Caki2 (cell line): ENCODE results near the gene LIX1. TPM values are rescaled to one million over a fixed set of nuclear protein-coding genes. Genes with fewer than 3 reads are reported as not detected.

Source experiments
- DNase-seq: peaks from one replicate; pipeline ENCODE4 v3.0.0-alpha.2; 2015; ENCODE audit warnings: low read depth
- in situ Hi-C: cut with HindIII; loops from 2 replicates; pipeline ENCODE4 v1.10.0; 2016; ENCODE audit warnings: low sequenced_read_pairs, low pct_unique_long_range_greater_than_20kb, mixed read lengths
- total RNA-seq: library from RNA; depleted of rRNA; stranded (reverse); fragments of >200 nt; shearing (Covaris generic); gene quantifications from 2 replicates; pipeline ENCODE4 v1.2.3, GENCODE V29; 2014; ENCODE audit warnings: low replicate concordance; rRNA removed

The LIX1 gene
- total RNA-seq, 1 experiment from 2014 or later, result not detected

GRCh38 chr5:97049175-97049574, 93.2 kb downstream of the LIX1 start:
- DNase-seq, result no peak
- in situ Hi-C loops, result no loop called here

GRCh38 chr5:97047076-97047475, 95.3 kb downstream of the LIX1 start:
- in situ Hi-C loops, result no loop called here
- no peak for DNase-seq

DNA sequence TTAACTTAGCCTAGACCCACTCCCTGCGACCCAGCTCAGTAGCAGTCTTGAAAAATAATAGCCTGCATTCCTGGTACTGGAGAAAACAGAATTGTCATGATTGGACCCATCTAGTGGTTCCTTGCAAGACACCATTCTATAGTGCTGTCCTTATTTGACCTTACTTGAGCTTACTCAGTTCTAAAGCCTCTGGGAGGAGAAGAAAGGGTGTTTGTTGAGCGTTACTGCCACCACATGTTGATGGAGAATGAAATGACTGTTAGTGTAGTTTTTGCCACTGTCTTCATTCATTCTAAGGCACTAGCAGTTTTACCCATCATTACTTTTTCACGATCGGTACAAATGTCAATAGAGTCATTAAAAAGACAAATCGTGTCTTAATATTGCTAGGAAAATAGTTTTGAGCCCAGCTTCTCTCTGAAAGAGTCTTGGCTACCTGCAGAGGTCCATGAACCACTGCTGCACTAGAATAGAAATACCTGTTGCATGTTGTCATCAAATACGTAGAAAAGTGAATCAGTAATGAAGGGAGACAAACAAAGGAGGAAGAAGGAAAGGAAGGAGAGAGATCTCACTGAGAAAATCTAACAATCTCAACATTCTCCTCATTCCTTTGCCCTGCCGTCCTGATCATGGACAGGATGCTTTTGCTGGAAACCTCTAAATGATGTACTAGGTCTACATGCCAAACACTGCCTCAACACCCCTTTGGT, 96.0 kb downstream of the LIX1 start:
- in situ Hi-C loops, result no loop called here
- DNase-seq, result no peak

DNA sequence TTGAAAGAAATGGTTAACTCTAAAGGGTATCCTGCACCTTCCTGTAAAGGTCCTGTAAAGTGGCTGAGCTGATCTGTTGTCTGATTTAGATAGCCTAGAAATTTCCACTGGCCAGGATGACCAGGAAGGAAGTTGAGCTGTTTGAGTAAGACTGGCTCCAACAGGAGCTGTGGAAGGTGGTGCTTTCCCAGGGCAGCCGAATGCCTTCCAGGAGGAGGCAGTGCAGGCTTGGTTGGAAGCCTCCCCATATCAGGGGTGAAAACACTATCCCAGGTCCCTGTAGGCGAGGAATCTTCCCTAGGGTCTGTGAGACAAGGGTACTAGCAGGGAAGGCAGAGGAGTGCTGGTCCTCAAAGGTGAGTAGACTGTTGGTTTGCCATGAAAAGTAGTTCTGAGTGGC, 98.4 kb downstream of the LIX1 start:
- DNase-seq, result no peak
- in situ Hi-C loops, result no loop called here

DNA sequence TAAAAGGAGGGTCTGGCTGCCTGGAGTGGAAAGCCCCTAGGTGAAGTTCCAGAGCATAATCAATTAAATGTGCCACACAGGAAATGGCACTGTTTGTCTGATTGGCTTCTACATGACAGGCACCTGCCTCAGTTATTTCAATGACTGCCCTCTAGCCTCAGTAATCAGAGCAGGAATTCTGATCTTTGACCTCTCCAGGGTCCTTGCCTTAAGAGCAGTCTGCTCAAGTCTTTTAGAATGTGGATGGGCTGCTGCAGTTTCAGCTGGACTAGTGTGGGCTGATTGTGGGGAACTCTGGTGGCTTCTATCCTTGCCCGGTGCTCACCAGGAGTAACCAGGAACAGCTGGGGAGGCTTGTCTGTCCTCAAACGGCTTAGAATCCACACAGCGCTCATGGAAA, 98.9 kb downstream of the LIX1 start:
- no peak for DNase-seq
- in situ Hi-C loops, result no loop called here

DNA sequence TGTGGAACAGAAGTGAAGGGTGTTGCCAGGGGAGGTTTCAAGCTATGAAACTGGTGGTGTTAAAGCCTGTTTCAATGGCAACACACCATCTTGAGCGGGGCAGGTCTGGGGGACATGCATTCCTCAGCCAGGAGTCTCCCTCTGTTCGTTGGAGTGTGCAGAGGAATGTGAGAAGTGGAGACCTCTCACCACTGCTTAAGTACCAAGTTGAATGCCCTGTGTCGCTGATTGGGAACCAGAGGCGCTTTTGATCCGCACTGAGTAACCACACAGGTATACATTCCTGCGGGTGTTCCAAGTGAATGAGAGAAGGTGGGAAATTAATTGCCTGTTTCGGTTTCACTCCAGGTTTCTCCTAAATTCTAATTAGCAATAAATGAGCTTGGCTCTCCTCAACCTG, 99.4 kb downstream of the LIX1 start:
- no peak for DNase-seq
- in situ Hi-C loops, result no loop called here

Other genes with a start within 250 kb of the LIX1 start
- gene LNPEP, start 206.5 kb downstream of the LIX1 start, total RNA-seq, result 12.9 and 41.0 TPM in 2 replicates
- gene RIOK2, start 40.6 kb upstream of the LIX1 start, total RNA-seq, result 13.2 and 56.0 TPM in 2 replicates